HT1080 (cell line): ENCODE data around the gene NAPB. TPM values are rescaled to one million over a fixed set of nuclear protein-coding genes. Genes with fewer than 3 reads are reported as not detected.
"Not testable (repeated sequence)": the region's sequence is repeated elsewhere in the genome, so short reads cannot be mapped to it uniquely, and the experiment has no call there.

ENCODE experiments used
- DNase-seq: peaks from one replicate; pipeline ENCODE4 v3.0.0-alpha.2; 2015; ENCODE audit warnings: low read depth
- total RNA-seq: library from RNA; depleted of rRNA; stranded (reverse); fragments of >200 nt; shearing (Covaris generic); gene quantifications from 2 replicates; pipeline ENCODE4 v1.2.3, GENCODE V29; 2014

The NAPB gene
- total RNA-seq, 1 experiment from 2014 or later, result 3.5 TPM

DNA sequence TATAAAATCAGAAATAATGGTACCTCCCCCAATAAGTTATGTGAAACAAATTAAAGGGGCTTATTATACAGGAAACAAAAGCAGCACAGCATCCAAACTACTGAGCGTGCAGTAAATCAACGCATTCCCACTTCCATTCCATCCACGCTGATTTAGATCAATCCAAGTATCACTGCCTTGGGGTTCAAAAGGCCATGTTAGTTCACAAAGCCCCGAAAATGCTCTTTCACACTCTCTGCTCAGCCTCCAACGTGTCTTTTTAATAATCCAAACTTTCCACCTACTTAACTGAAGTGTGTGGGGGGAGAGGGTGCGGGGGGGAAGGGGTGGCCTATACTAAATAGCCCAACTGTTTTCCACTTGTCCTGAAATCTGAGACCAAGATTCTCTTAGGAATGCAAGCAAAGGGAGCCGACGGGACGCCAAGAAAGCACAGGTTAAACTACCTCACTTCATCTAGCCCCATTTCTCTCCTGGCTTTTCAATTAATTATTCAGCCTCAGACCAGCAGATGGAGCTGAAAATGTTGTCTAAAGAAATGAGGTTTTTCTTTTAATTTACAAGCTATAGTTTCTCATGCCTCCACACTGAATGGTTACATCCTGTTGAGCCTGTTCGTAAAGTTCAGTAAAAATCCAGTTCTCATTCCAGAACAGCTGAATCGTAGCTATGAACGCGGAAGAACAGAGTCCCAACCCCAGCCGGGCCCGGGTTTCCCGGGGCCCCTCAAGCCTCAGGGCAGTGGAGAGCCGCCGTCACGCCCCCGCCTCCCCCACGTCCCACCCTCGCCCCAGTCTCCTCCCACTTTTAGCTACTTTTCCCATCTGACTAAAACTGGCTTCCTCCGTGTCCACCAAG lies 71.7 kb downstream of the NAPB start:
- DNase-seq, result peak; percentile 75

DNA sequence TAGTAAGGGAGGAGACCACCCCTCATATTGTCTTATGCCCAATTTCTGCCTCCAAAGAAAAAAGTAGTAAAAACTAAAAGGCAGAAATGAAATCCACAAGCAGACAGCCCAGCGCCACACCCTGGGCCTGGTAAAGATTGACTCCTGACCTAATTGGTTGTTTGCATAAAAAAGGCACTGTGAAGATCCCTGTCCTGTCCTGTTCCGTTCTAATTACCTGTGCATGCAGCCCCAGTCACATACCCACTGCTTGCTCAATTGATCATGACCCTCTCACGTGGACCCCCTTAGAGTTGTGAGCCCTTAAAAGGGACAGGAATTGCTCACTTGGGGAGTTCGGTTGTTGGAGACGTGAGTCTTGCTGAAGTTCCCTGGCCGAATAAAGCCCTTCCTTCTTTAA lies 72.8 kb downstream of the NAPB start:
- not testable (repeated sequence) for DNase-seq

DNA sequence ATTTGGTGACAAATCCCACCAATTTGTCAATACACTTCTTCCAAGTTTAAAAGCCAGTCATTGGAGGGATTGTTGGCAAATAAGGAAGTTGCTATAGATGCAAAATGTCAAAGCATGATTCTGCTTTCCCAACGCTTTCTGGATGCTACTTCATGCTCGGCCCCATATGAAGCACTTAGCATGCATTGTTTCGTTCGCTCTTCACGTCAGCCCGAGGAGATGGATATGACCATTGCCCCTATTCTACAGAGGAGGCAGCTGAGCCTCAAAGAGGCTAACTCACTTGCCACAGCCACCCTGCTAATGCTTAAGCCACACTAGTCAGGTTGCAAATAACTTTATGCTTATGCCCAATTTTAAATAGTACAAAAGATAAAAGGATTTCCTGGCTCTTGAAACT lies 73.5 kb downstream of the NAPB start:
- no peak for DNase-seq

DNA sequence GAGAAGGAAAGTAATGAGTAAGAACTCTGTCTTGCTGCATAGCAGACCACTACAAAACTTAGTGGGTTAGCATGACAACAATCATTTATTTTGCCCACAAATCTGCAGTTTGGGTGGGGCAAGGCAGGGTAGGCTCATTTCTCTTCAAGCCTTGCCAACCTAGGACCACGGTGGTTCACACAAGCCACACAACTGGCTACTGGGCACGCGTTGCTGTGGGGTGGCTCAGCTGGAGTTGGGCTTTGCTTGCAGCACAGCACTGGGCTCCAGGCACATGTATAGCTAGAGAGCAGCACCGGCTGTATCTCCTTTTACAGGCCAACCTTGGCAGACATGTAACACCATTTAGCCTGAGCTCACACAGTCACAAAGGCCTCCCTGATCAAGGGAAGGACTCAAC lies 75.3 kb downstream of the NAPB start:
- DNase-seq, result no peak

DNA sequence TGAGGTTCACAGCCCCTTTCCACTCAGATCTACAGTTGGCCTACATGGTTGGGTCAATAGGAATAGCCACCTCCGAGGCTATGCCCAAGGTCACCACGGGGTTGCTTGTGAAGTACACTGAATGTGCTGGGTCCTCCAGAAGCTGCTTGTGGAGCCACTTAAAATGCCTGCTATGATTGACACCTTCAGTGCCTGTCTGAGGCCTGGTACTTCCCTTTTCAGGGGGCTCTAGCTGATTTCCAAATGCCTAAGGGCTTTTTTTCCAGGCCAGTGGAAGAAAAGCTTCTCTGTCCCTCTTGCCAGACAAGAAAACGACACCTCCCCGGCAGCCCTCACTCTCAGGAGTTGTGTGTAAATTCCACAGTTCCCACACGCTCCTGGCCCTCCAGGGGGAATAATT lies 77.0 kb downstream of the NAPB start:
- DNase-seq, result no peak

DNA sequence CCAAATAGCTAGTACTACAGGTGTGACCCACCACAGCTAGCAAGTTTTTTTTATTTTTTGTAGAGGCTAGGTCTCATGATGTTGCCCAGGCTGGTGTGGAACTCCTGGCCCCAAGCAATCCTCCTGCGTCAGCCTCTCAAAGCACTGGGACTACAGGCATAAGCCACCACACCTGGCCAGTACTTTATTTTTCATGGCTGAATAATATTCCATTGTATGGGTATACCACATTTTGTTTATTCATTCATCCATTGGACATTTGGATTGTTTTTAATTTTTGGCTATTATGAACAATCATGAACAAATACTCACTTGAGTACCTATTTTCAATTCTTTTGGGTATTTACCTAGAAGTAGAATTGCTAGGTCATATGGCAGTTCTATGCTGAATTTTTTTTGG lies 77.7 kb downstream of the NAPB start:
- DNase-seq, result no peak

DNA sequence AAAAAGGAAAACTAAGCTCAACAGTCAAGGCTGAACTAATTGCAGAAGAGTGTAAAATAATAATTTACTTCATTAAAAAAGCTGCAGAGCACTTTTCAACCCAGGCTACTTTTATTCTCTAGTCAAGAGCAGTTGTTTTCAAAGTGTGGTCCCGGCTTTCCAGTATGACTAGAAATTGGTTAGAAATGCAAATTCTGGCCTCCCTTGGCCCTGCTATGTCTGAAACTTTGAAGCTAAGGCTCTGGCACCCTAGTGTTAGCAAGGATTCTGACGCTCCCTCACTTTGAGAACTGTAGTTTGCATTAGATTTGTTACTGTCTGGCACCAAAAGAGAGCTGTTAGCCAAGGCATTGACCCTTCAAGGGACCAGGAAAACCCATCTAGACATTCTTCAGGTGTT lies 80.2 kb downstream of the NAPB start:
- no peak for DNase-seq

DNA sequence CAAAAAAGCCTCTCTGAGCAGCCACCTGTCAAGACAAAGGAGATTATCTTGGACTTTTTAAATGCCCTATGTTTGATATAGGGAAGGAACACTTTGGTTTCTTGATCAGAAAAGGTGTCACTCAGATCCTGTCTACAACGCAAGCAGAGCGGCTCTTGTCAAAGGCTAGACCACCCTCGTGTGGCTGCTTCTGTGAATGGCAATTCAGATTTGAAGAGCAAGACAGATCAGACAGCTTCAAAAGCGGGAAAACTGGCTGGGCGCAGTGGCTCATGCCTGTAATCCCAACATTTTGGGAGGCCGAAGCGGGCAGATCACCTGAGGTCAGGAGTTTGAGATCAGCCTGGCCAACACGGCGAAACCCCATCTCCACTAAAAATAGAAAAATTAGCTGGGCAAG lies 80.8 kb downstream of the NAPB start:
- peak; percentile 61 for DNase-seq

DNA sequence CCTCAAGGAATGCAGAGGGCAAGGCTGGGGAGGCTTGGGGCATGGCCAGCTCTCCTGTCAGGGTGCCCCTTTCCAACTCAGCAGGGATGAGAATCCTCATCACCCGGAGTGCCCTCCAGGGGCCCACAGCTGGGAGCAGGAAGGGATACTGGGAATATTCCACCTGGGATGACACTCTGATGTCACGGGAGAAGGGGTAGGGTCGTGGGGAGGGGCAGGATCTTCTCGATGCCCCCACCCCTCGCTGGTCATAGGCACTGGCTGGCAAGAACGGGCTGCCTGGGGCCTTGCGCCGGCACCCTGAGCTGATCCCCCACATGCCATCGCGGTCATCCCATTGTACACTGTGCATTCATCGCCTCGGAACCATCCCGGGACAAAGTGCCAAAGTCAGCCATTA lies 81.3 kb downstream of the NAPB start:
- no peak for DNase-seq

DNA sequence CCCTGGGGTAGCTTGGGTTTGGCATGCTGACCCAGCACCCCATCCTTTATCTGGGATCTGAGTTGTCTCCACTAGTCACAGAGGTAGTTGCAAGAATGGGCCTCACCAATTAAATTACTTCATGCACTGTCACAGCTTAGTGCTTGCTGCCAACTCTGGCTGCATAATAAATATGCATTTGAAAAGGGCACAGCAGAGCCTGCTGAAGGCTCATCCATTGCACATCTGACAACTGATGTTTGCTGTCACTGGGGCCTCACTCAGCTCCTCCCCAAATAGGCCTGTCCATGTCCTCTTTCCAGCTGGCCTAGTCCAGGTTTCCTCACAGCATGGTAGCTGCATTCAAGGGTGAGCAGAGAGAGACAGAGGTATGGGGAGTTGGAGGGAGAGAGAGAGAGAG lies 84.0 kb downstream of the NAPB start:
- DNase-seq, result no peak

DNA sequence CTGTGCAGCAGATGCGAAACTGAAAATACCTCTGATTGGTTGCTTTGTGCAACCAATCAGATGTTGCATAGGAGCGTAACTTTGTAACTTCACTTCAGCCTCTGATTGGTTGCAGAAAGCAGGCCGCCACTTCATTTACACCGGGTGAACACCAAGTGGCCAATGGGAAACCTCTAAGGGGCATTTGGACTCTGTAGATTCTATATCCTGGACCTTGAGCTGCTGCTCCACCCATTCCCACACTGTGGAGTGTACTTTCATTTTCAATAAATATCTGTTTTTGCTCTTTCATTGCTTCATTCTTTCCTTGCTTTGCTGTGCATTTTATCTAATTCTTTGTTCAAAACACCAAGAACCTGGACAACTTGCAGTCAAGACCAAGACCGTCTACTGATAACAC lies 84.8 kb downstream of the NAPB start:
- no peak for DNase-seq

DNA sequence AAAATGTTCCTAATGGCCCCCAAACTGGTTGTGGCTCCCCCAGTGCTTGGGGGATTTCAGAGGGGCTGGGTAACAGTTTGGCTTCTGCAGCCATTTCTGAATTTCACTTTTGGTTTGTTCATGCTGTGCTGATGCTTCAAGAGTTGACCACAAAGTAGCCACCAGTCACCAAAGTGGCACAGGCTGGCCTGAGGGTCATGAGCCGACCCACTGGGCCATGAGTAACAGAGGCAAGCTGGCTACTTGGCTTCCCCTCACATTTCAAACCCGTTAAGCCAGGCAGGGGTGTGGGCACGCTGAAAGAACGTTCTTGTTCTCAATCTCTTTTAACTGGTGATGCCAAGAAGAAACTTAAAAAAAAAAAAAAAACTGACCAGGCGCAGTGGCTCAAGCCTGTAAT lies 85.8 kb downstream of the NAPB start:
- DNase-seq, result no peak

DNA sequence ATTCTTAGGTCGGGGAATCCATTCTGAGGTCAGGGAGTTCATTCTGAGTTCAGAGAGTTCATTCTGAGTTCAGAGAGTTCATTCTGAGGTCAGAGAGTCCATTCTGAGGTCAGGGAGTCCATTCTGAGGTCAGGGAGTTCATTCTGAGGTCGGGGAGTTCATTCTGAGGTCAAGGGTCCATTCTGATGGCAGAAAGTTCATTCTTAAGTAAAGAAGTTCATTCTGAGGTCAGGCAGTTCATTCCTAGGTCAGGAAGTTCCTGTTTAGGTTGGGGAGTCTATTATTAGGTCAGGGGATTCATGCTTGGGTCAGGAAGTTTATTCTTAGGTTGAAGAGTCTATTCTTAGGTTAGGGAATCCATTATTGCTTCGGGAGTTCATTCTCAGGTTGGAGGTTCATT lies 87.2 kb downstream of the NAPB start:
- no peak for DNase-seq

DNA sequence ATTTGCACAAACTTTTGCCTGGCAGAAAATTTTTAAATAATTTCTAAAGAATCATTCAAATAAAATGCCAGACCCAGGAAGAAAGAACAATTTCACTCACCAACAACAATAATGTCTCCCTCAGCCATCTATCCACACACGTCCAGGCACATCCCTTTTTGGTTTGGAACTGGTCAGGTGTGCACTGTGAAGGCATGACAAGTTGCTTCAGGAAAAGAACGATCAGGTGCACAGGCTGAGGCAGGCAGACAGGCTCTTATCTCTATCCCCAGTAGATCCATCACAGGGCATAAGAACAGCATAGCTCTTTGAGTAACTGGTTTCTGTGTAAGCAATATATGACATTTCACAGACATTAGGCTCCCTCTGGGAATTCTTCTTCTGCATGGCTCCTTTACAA lies 88.8 kb downstream of the NAPB start:
- no peak for DNase-seq

DNA sequence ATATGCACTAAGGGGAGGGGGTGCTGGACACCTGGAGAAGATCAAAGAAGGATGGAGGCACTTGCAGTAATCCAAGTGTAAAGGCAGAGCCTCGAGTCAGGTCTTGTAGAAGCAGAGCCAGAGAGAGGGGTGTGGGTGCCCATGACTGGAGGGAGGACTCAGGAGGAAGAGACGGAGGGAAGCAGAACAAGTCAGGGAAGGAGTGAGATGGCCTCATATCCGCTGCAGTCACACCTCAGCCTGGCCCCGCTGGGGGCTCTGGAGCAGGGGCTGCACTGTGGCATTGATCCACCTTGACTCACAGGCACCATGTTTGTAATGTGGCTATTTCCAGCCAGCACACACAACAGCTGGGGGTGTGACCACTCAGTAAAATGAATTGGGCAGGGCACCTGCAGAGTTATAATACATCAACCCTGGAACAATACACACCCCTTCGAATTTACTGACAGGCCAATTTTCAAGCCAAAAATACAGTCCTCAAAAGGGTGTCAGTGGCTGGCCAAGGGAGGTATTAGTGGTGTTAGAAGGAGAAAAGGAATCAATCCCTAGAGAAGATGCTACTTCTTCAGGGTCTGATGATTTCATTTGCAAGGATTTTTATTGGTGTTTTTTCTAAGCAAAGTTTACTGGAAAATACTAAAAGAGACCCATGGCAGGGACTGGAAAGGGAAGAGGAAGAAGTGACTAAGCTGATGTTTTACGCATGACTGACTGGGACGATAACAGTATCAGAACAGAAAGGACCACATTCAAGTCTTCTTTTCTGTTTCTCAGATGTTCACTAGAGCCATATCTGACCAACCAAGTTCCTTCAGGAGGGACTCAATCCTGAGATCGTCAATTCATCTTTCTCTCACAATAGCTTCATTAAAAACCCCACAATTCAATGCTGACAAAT lies 89.6 kb downstream of the NAPB start:
- peak; percentile 44 for DNase-seq

DNA sequence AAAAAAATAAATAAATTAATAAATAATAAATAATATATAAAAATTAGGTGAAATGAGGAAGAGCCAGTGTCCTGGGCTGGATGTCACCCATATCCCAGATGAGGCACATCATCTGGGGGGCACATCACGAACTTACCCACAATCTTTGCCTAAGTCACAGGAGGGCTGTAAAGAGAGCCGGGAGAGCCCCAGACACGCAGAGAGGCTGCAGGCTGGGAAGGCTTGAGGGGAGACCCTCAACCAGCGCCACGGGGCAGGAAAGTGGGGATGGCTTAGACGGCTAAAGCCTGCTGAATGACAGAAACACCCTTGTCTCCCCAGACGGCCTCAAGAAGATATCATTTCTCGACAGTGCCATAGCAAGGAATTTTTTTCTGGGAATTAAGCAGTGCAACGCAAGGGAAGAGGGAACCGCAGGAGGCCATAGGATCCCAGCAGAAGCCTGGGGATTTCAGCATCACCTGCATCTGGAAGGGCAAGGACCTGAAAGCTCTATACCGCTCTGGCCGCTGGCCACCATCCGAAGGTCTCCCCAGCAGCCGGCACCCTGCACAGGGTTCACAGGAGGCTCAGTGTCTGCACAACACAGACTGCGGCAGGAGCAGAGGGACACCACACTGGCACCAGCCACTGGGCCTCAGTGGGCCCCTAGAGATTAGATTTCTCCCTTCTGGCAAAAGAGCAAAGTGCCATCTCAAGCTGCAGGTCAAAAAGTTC lies 93.5 kb downstream of the NAPB start:
- no peak for DNase-seq

DNA sequence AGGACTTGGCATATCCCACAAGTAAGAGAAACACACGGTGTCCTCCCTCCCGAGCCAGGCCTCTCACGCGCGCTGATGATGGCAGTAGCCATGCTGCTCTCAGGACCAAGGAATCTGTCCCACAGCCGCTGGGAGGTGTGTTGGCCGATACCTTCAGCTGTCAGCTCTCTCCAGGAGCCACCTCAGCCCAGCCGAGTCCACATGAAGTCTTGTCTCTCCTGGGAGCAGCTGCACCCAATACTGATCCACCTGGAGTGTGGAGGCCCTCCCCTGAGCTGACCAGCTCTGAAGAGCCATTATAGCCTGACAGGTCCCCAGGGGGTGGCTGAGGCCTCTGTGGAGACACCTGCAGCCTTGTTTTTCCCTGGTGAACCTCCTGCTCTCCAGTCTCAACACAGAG lies 94.5 kb downstream of the NAPB start:
- DNase-seq, result no peak

DNA sequence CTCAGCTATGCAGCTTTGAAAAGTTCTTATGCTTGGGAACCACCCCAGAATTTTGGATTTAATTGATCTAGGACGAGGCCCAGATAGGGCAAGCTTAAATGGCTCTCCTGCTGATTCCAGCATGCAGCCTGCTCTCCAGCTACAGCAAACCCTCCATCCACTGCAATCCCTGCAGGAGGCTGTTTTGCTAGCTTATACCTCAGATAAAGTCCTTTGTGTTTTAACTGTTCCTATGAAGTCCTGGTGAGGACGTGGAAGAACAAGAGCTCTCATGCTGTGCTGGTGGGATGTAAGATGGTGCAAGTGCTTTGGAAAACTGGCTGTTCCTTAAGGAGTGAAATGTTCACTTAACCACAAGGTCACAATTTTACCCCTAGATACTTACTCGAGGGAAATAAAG lies 96.2 kb downstream of the NAPB start:
- DNase-seq, result no peak
